GM19438 (cell line): ENCODE results near the gene MAPT.

Experiments used
- ATAC-seq: cut with Tn5 transposase; IDR thresholded peaks from one replicate; pipeline ENCODE4 v1.9.1; 2021; ENCODE audit warnings: low read depth; ENCODE audit not compliant: unreplicated experiment

The MAPT gene

GRCh38 chr17:46038937-46039336 is 144.6 kb downstream of the MAPT start:
- no peak for ATAC-seq

- no peak for ATAC-seq
Measured at GRCh38 chr17:46039592-46040186, 145.3 kb downstream of the MAPT start.

- no peak for ATAC-seq
Measured at GRCh38 chr17:46042246-46042645, 147.9 kb downstream of the MAPT start.

- no peak for ATAC-seq
Measured at GRCh38 chr17:46042925-46043324, 148.6 kb downstream of the MAPT start.

- ATAC-seq: no peak
Measured at GRCh38 chr17:46043606-46044005, 149.3 kb downstream of the MAPT start.

GRCh38 chr17:46044286-46044928 is 150.1 kb downstream of the MAPT start:
- no peak for ATAC-seq

- no peak for ATAC-seq
Measured at GRCh38 chr17:46044989-46045388, 150.6 kb downstream of the MAPT start.

GRCh38 chr17:46045639-46046038 is 151.3 kb downstream of the MAPT start:
- no peak for ATAC-seq

GRCh38 chr17:46046957-46047356 is 152.6 kb downstream of the MAPT start:
- no peak for ATAC-seq

GRCh38 chr17:46047398-46047797 is 153.0 kb downstream of the MAPT start:
- ATAC-seq: no peak

- no peak for ATAC-seq
Measured at GRCh38 chr17:46047856-46048255, 153.5 kb downstream of the MAPT start.

GRCh38 chr17:46049656-46050055 is 155.3 kb downstream of the MAPT start:
- ATAC-seq: no peak

GRCh38 chr17:46053911-46054534 is 159.7 kb downstream of the MAPT start:
- no peak for ATAC-seq

- no peak for ATAC-seq
Measured at GRCh38 chr17:46056800-46057304, 162.5 kb downstream of the MAPT start.

GRCh38 chr17:46057366-46057765 is 163.0 kb downstream of the MAPT start:
- ATAC-seq: no peak

GRCh38 chr17:46059486-46059885 is 165.1 kb downstream of the MAPT start:
- no peak for ATAC-seq

GRCh38 chr17:46060461-46060860 is 166.1 kb downstream of the MAPT start:
- no peak for ATAC-seq

GRCh38 chr17:46061435-46061834 is 167.1 kb downstream of the MAPT start:
- ATAC-seq: no peak

- no peak for ATAC-seq
Measured at GRCh38 chr17:46063241-46063640, 168.9 kb downstream of the MAPT start.

GRCh38 chr17:46064460-46064859 is 170.1 kb downstream of the MAPT start:
- no peak for ATAC-seq

GRCh38 chr17:46071796-46072195 is 177.4 kb downstream of the MAPT start:
- ATAC-seq: no peak

GRCh38 chr17:46072998-46073397 is 178.6 kb downstream of the MAPT start:
- ATAC-seq: no peak
